ENCODE results near the gene MAP3K4. TPM values are rescaled to one million over a fixed set of nuclear protein-coding genes. Genes with fewer than 3 reads are reported as not detected.

The MAP3K4 gene, protein sequence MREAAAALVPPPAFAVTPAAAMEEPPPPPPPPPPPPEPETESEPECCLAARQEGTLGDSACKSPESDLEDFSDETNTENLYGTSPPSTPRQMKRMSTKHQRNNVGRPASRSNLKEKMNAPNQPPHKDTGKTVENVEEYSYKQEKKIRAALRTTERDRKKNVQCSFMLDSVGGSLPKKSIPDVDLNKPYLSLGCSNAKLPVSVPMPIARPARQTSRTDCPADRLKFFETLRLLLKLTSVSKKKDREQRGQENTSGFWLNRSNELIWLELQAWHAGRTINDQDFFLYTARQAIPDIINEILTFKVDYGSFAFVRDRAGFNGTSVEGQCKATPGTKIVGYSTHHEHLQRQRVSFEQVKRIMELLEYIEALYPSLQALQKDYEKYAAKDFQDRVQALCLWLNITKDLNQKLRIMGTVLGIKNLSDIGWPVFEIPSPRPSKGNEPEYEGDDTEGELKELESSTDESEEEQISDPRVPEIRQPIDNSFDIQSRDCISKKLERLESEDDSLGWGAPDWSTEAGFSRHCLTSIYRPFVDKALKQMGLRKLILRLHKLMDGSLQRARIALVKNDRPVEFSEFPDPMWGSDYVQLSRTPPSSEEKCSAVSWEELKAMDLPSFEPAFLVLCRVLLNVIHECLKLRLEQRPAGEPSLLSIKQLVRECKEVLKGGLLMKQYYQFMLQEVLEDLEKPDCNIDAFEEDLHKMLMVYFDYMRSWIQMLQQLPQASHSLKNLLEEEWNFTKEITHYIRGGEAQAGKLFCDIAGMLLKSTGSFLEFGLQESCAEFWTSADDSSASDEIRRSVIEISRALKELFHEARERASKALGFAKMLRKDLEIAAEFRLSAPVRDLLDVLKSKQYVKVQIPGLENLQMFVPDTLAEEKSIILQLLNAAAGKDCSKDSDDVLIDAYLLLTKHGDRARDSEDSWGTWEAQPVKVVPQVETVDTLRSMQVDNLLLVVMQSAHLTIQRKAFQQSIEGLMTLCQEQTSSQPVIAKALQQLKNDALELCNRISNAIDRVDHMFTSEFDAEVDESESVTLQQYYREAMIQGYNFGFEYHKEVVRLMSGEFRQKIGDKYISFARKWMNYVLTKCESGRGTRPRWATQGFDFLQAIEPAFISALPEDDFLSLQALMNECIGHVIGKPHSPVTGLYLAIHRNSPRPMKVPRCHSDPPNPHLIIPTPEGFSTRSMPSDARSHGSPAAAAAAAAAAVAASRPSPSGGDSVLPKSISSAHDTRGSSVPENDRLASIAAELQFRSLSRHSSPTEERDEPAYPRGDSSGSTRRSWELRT (N-terminal part only)
- polyA plus RNA-seq (31.0 and 42.9 TPM in 2 replicates), polyA minus RNA-seq (53.8 and 56.3 TPM in 2 replicates)

DNA sequence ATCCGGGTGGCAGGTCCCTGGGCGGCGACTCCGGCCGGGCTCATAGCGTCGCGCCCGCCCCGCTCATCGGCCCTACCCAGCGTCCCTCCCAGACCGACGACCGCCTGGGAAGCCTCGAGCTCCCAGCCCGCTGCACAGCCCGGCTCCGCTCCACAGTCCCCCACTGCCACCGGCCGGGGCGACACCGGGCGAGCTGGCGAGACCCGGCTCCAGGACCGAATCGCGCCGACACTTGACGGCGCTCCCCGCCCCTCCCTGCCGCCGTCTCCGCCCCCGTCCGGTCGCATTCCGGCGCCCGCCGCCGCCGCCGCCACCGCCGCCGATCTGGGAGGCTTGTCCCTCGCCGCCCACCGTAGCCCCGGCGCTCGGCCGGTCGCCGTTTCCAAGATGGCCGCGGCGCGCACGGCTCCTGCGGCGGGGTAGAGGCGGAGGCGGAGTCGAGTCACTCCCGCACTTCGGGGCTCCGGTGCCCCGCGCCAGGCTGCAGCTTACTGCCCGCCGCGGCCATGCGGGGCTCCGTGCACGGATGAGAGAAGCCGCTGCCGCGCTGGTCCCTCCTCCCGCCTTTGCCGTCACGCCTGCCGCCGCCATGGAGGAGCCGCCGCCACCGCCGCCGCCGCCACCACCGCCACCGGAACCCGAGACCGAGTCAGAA is at the start of gene MAP3K4:
MAP3K4 (plus strand) TSS at position 364 of the 655 bp plus-strand sequence; CDS start at position 527, 163 bp downstream.
- H3K9ac ChIP-seq (ENCODE audit: low read length), result peak within 1 kb of the TSS; percentile 87
- H3K9me3 ChIP-seq (ENCODE audit: low read length), result peaks cover under 1% of the 10 kb centered on the region
- H3K4me2 ChIP-seq (ENCODE audit: low read length), result peak within 1 kb of the TSS; percentile 80
- H3K4me3 ChIP-seq (ENCODE audit: low read length), result peak within 1 kb of the TSS; percentile 91
- H3K27ac ChIP-seq (ENCODE audit: low read length), result peak within 1 kb of the TSS; percentile 81
- peak within 1 kb of the TSS; percentile 84 for H2AFZ ChIP-seq (ENCODE audit: low read depth, low read length)
- no peaks in the 10 kb centered on the region for H3F3A ChIP-seq (ENCODE audit: insufficient read depth, low read length, poor library complexity, severe bottlenecking)
- H3K9me2 ChIP-seq (ENCODE audit: insufficient read depth, low read length), result no peaks in the 10 kb centered on the region
- H3K36me3 ChIP-seq (ENCODE audit: insufficient read depth, low read length), result no peaks in the 10 kb centered on the region
- no peak for TF ChIP-seq SMC3 (conservative IDR thresholded peaks at IDR 0.05; ENCODE audit: poor library complexity)
- TF ChIP-seq RAD21 (conservative IDR thresholded peaks at IDR 0.05), result peak; percentile 9
- TF ChIP-seq EP300 (conservative IDR thresholded peaks at IDR 0.05; ENCODE audit: poor library complexity, severe bottlenecking), result peak; percentile 26
- TF ChIP-seq EZH2 (IDR thresholded peaks at IDR 0.05; ENCODE audit: borderline replicate concordance, insufficient read depth, low read length, poor library complexity, severe bottlenecking), result no peak
- TF ChIP-seq, protein P1, sequence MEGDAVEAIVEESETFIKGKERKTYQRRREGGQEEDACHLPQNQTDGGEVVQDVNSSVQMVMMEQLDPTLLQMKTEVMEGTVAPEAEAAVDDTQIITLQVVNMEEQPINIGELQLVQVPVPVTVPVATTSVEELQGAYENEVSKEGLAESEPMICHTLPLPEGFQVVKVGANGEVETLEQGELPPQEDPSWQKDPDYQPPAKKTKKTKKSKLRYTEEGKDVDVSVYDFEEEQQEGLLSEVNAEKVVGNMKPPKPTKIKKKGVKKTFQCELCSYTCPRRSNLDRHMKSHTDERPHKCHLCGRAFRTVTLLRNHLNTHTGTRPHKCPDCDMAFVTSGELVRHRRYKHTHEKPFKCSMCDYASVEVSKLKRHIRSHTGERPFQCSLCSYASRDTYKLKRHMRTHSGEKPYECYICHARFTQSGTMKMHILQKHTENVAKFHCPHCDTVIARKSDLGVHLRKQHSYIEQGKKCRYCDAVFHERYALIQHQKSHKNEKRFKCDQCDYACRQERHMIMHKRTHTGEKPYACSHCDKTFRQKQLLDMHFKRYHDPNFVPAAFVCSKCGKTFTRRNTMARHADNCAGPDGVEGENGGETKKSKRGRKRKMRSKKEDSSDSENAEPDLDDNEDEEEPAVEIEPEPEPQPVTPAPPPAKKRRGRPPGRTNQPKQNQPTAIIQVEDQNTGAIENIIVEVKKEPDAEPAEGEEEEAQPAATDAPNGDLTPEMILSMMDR (IDR thresholded peaks at IDR 0.05; ENCODE audit: poor library complexity, severe bottlenecking), result no peak
- peak; percentile 51 for TF ChIP-seq REST (IDR thresholded peaks at IDR 0.05; ENCODE audit: borderline replicate concordance)
- peak; percentile 48 for TF ChIP-seq TAF1 (IDR thresholded peaks at IDR 0.05; ENCODE audit: low read depth)
- TF ChIP-seq MXI1 (conservative IDR thresholded peaks at IDR 0.05; ENCODE audit: poor library complexity, severe bottlenecking), result peak; percentile 69
- TF ChIP-seq POLR2AphosphoS5 (IDR thresholded peaks at IDR 0.05), result peak; percentile 62
- peaks cover 33% of the 10 kb centered on the region for H3K79me2 ChIP-seq (replicated peaks; ENCODE audit: insufficient read depth, low read length)
- no peaks in the 10 kb centered on the region for H3K27me3 ChIP-seq (ENCODE audit: insufficient read depth, low read depth, low read length)
- no peaks in the 10 kb centered on the region for H4K20me1 ChIP-seq (ENCODE audit: insufficient read depth)
